PC-3 (cell line): ENCODE data around the gene SLC51B. TPM values are rescaled to one million over a fixed set of nuclear protein-coding genes. Genes with fewer than 3 reads are reported as not detected.

Experiments
- ATAC-seq: fragments of 200-7000 bp; cut with Tn5 transposase; 2 replicates; pipeline ENCODE4 v1.9.1; 2020; ENCODE audit warnings: mild to moderate bottlenecking, moderate library complexity
- BruUV-seq: library from RNA; stranded (reverse); fragments of 400-500 nt; replicated peaks from 2 replicates; lab custom pipeline; 2021; lab: Mats Ljungman, UMichigan
- CTCF ChIA-PET: fragments of 300-600 bp; sonication (Branson Sonifier 250); formaldehyde crosslinking; loops from one replicate; lab custom pipeline; 2022; ENCODE audit warnings: antibody characterized with exemption; lab: Charles Lee
- POLR2A ChIA-PET: fragments of 300-600 bp; sonication (Branson Sonifier 250); formaldehyde crosslinking; loops from one replicate; lab custom pipeline; 2022; ENCODE audit warnings: antibody characterized with exemption; ENCODE audit not compliant: unreplicated experiment; lab: Charles Lee
- DNase-seq: peaks from one replicate; pipeline ENCODE4 v3.0.0-alpha.2; 2015
- H2AFZ ChIP-seq: fragments of 300-600 bp; sonication (generic); 2 replicates; pipeline ENCODE4 v1.6.0; 2016; ENCODE audit warnings: antibody characterized with exemption, low read length
- H3F3A ChIP-seq: fragments of 300-600 bp; sonication (generic); one replicate; pipeline ENCODE4 v1.6.0; 2017; ENCODE audit warnings: antibody characterized with exemption, low read length, control low read depth, mild to moderate bottlenecking; ENCODE audit not compliant: unreplicated experiment
- H3K27ac ChIP-seq: fragments of 300-600 bp; sonication (generic); 2 replicates; pipeline ENCODE4 v1.5.1; 2016; ENCODE audit warnings: mild to moderate bottlenecking, low read length
- H3K27me3 ChIP-seq: fragments of 300-600 bp; sonication (generic); 2 replicates; pipeline ENCODE4 v1.6.1; 2016; ENCODE audit warnings: low read length, mixed read lengths
- H3K36me3 ChIP-seq: fragments of 300-600 bp; sonication (generic); 2 replicates; pipeline ENCODE4 v1.6.1; 2016; ENCODE audit warnings: low read depth, mixed run types, low read length, mixed read lengths
- H3K4me1 ChIP-seq: fragments of 300-600 bp; sonication (generic); 2 replicates; pipeline ENCODE4 v1.5.1; 2016; ENCODE audit warnings: low read length; ENCODE audit not compliant: insufficient read depth
- H3K4me2 ChIP-seq: fragments of 300-600 bp; sonication (generic); 2 replicates; pipeline ENCODE4 v1.6.0; 2016; ENCODE audit warnings: low read length
- H3K4me3 ChIP-seq: fragments of 300-600 bp; sonication (generic); 2 replicates; pipeline ENCODE4 v1.5.1; 2016; ENCODE audit warnings: mild to moderate bottlenecking, low read length, mixed read lengths
- H3K79me2 ChIP-seq: fragments of 300-600 bp; sonication (generic); 2 replicates; pipeline ENCODE4 v1.6.1; 2017; ENCODE audit warnings: low read length, mixed read lengths
- H3K9ac ChIP-seq: fragments of 300-600 bp; sonication (generic); 2 replicates; pipeline ENCODE4 v1.6.0; 2016; ENCODE audit warnings: mild to moderate bottlenecking, low read length
- H3K9me2 ChIP-seq: fragments of 300-600 bp; sonication (generic); replicated peaks from 2 replicates; pipeline ENCODE4 v1.6.1; 2016; ENCODE audit warnings: mixed run types, low read length, mixed read lengths
- H3K9me3 ChIP-seq: fragments of 300-600 bp; sonication (generic); 2 replicates; pipeline ENCODE4 v1.6.1; 2016; ENCODE audit warnings: low read length, mixed read lengths
- H4K20me1 ChIP-seq: fragments of 300-600 bp; sonication (generic); 2 replicates; pipeline ENCODE4 v1.6.1; 2016; ENCODE audit warnings: low read length, mixed read lengths
- EZH2 ChIP-seq: fragments of 300-600 bp; sonication (generic); IDR thresholded peaks from one replicate; pipeline ENCODE4 v1.6.1; 2017; ENCODE audit warnings: antibody characterized with exemption, mild to moderate bottlenecking, low read length; ENCODE audit not compliant: unreplicated experiment
- EZH2phosphoT487 ChIP-seq: fragments of 300-600 bp; sonication (generic); IDR thresholded peaks from 2 replicates; pipeline ENCODE4 v1.6.1; 2018; ENCODE audit warnings: mild to moderate bottlenecking, antibody characterized with exemption, low read length, borderline replicate concordance
- intact Hi-C: fragments of 100-400 bp; cut with micrococcal nuclease; formaldehyde crosslinking; loops from 2 replicates; pipeline ENCODE4 v1.9.0; 2023
- total RNA-seq: library from RNA; depleted of rRNA; stranded (reverse); fragments of >200 nt; gene quantifications from 2 replicates; pipeline ENCODE4 v1.2.3, GENCODE V29; 2014
- TF ChIP-seq, protein P1 (sequence below): fragments of 300-600 bp; sonication (generic); conservative IDR thresholded peaks from 2 replicates; pipeline ENCODE4 v1.5.1; 2017; ENCODE audit warnings: antibody characterized with exemption, low read depth, mild to moderate bottlenecking, low read length

The SLC51B gene
- total RNA-seq, 1 experiment from 2014 or later = not detected

DNA sequence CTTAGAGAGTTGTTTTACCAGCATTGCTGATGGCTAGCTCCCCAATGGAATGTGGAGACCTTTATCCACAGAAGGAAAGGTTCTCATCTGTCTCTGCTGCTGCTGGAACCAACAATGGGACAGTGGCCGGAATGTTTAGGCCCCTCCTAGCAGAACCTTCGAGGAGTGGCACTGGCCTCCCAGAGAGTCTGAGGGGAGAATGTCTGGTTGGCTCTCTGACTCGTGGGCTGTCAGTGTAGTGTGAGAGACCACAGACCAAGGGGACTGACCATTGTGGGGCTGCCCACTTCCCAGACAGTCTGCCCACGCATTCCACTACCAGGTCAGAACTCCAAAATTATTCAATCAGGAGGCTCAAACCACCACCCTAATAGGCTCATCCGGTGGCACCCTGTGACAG lies 17.5 kb downstream of the SLC51B start:
- Histone ChIP-seq H3K9me2 (no peaks in the 10 kb centered on the region), H3K9me3 (no peaks in the 10 kb centered on the region), H3K4me3 (no peak overlapping the region), H3K79me2 (no peaks in the 10 kb centered on the region), H4K20me1 (no peaks in the 10 kb centered on the region), H2AFZ (no peak overlapping the region), H3K36me3 (no peaks in the 10 kb centered on the region), H3F3A (no peaks in the 10 kb centered on the region), H3K9ac (no peak overlapping the region), H3K4me2 (no peak overlapping the region), H3K27me3 (no peaks in the 10 kb centered on the region), H3K4me1 (no peaks in the 10 kb centered on the region), H3K27ac (no peak overlapping the region)
- ChIA-PET POLR2A (no interaction called here), CTCF (no interaction called here)
- intact Hi-C loops = no loop called here
- TF ChIP-seq EZH2phosphoT487 = no peak
- TF ChIP-seq EZH2 = no peak
- TF ChIP-seq, protein P1, sequence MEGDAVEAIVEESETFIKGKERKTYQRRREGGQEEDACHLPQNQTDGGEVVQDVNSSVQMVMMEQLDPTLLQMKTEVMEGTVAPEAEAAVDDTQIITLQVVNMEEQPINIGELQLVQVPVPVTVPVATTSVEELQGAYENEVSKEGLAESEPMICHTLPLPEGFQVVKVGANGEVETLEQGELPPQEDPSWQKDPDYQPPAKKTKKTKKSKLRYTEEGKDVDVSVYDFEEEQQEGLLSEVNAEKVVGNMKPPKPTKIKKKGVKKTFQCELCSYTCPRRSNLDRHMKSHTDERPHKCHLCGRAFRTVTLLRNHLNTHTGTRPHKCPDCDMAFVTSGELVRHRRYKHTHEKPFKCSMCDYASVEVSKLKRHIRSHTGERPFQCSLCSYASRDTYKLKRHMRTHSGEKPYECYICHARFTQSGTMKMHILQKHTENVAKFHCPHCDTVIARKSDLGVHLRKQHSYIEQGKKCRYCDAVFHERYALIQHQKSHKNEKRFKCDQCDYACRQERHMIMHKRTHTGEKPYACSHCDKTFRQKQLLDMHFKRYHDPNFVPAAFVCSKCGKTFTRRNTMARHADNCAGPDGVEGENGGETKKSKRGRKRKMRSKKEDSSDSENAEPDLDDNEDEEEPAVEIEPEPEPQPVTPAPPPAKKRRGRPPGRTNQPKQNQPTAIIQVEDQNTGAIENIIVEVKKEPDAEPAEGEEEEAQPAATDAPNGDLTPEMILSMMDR = no peak
- BruUV-seq = no TSS peak
- ATAC-seq (no peak), DNase-seq (no peak)

DNA sequence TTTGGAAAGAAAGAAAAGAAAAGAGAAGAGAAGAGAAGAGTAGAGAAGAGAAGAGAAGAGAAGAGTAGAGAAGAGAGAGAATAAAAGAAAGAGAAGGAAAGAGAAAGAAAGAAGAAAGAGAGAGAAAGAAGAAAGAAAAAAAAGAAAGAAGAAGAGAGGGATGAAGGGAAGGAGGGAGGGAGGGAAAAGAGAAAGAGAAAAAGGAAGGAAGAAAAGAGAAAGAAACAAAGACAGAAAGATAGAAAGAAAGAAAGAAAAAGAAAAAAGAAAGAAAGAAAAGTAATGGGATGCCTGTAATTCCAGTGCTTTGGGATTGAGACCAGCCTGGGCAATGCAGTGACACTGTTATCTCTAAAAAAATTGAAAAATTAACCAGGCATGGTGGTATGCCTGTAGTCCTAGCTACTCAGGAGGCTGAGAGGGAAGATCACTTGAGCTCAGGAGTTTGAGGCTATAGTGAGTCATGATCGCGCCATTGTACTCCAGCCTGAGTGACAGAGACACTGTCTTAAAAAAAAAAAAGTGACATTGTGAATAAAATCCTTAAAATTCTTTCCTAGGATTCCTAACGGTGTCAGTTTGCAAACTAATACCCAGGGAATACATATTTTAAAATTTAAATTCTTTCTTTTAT lies 20.9 kb downstream of the SLC51B start:
- TF ChIP-seq EZH2phosphoT487 (no peak), EZH2 (no peak)
- TF ChIP-seq, protein P1 = no peak
- no peaks in the 10 kb centered on the region for H3K36me3 ChIP-seq
- no peak overlapping the region for H2AFZ ChIP-seq
- H3K27me3 ChIP-seq = no peaks in the 10 kb centered on the region
- H3K4me2 ChIP-seq = no peak overlapping the region
- no peak overlapping the region for H3K4me3 ChIP-seq
- H3K9me2 ChIP-seq = no peaks in the 10 kb centered on the region
- H3K9ac ChIP-seq = no peak overlapping the region
- intact Hi-C loops = no loop called here
- POLR2A ChIA-PET = interaction anchor here (0.8 kb wide), 1 partner anchor 18 kb away, joined by 22 read pairs; no protein-coding TSS in a partner anchor
- no peak for ATAC-seq
- no TSS peak for BruUV-seq
- H3K79me2 ChIP-seq = no peaks in the 10 kb centered on the region
- no peaks in the 10 kb centered on the region for H3K9me3 ChIP-seq
- no peaks in the 10 kb centered on the region for H3F3A ChIP-seq
- H4K20me1 ChIP-seq = no peaks in the 10 kb centered on the region
- no peaks in the 10 kb centered on the region for H3K4me1 ChIP-seq
- no peak overlapping the region for H3K27ac ChIP-seq
- CTCF ChIA-PET = no interaction called here
- no peak for DNase-seq

DNA sequence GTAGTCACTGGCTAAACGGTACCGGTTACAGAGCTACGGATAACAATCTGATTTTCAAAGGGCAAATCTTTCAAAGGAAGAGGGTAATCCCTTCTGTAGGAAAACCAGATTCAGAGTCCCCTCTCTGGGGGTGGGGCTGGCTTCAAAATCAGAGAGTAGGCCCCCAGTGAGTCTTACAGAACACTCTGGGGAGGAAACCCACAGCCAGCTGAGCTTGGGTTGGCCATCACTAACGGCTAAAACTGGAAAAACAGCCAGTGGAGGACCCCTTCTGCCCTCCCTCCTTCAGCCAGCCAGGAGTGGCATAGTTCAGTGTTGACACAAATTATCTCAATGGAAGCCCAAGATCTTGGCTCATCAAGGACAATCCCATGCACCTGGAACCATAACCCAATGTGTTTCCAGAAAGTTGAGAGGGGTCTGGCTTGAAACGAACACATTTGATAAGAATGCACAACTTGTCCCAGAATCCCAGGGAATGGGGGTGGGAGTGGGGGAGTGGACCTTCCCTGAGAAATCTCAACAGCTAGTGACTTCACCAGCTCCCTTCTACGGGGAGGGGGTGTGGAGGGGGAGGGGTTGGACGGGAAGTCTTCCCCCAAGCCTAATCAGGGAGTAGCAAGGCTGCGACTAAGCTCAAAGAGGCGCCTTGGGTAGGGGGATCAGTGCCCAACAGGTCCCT lies 21.6 kb downstream of the SLC51B start:
- DNase-seq = no peak
- H4K20me1 ChIP-seq = no peaks in the 10 kb centered on the region
- TF ChIP-seq EZH2 (no peak), EZH2phosphoT487 (no peak)
- TF ChIP-seq, protein P1 = no peak
- no peaks in the 10 kb centered on the region for H3F3A ChIP-seq
- ATAC-seq = no peak
- no peaks in the 10 kb centered on the region for H3K79me2 ChIP-seq
- no TSS peak for BruUV-seq
- H3K9me3 ChIP-seq = no peaks in the 10 kb centered on the region
- H3K4me3 ChIP-seq = no peak overlapping the region
- no peaks in the 10 kb centered on the region for H3K4me1 ChIP-seq
- ChIA-PET CTCF (no interaction called here), POLR2A (no interaction called here)
- no peak overlapping the region for H3K27ac ChIP-seq
- no peak overlapping the region for H3K4me2 ChIP-seq
- H3K27me3 ChIP-seq = no peaks in the 10 kb centered on the region
- no peaks in the 10 kb centered on the region for H3K9me2 ChIP-seq
- no peaks in the 10 kb centered on the region for H3K36me3 ChIP-seq
- H3K9ac ChIP-seq = no peak overlapping the region
- intact Hi-C loops = no loop called here
- H2AFZ ChIP-seq = no peak overlapping the region
